NCI-H2029 treated with DMSO at 0.1 percent for 48 hours (cell line): Measurements from ENCODE around the gene DHRS7B.
"Not testable (repeated sequence)": the region's sequence is repeated elsewhere in the genome, so short reads cannot be mapped to it uniquely, and the experiment has no call there.

Experiments
- DNase-seq: peaks from one replicate; lab custom pipeline; 2025; lab: John Stamatoyannopoulos, UW

Gene DHRS7B

DNA sequence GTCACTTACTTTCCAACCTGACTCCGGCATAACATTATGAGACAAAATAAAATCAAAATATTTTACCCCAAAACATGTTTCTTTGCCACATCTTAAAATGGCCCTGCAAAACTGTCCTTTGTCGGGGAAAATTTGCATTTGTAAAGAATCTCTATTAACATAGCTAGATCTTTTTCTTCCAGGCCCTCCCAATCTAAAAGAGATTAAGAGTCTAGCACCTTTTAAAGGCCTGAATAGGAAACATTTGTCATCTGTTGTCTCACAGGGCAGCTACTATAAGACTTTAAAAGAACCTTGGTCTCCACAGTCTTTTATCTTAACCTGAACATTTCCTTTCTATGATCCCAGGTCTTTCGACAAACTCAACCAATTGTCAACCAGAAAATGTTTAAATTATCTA, 18.1 kb upstream of the DHRS7B start:
- DNase-seq, result no peak

DNA sequence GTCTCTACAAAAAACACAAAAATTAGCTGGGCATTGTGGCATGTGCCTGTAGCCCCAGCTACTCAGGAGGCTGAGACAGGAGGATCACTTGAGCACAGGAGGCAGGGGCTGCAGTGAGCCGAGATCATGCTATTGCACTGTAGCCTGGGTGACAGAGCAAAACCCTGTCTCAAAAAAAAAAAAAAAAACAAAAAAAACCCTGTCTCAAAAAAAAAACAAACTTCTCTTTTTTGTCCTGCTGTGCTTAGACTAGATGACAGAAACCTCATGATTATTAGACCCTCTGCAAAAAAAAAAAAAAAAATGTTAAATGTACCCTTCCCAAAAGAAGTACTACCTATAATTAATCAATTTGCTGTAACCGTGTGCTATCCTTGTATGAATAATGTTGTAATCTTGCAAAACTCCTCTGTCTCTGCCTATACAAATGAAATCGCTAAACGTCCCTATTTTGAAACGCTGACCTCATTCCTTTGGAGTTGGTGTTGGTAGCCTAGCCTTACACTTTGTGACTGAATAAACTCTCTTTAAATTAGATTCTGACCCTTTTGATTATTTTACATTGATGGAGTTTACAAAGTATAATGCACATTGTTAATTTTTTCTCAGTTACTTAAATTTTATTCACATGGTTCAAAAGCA, 13.6 kb upstream of the DHRS7B start:
- no peak for DNase-seq

DNA sequence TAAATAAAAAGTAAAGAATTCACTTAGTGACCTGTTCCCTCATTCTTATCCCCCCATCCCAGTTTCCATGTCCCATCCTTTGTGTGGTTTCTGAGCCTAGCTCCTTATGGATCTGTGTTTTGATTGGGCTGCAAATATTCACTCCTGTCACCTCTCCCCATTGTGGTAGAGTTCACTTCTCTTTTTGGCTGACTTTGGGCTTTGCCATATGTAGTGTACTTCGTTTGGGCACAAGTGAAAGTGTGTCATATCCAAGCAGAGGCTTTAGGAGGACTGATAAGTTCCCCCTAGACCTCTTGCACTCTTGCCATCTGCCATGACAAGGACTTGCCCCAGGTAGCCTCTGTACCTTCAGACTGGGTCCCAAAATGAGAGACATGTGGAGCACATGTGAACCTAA, 13.0 kb upstream of the DHRS7B start:
- no peak for DNase-seq

- not testable (repeated sequence) for DNase-seq
These were observed 12.0 kb upstream of the DHRS7B start for GRCh38 chr17:21114791-21115190.

- DNase-seq, result no peak
These were observed 7.4 kb upstream of the DHRS7B start for GRCh38 chr17:21119247-21119918.

DNA sequence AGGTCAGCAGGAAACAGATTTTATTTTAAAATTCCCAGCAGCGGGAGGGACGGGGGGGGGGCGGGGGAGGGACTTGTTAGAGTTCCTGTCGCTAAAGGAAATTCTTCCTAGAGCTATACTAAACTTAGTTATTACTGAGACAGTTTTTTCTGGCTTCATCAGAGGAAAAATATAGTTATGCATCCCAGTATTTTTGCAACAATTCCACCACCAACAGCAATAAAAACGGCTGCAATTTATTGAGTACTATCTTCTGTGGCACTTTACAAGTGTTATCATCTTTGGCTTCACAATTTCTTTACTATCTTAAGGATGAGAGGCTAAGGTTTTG, 6.9 kb upstream of the DHRS7B start:
- DNase-seq, result no peak

- DNase-seq, result no peak
These were observed 2.7 kb upstream of the DHRS7B start for GRCh38 chr17:21124086-21124485.

DNA sequence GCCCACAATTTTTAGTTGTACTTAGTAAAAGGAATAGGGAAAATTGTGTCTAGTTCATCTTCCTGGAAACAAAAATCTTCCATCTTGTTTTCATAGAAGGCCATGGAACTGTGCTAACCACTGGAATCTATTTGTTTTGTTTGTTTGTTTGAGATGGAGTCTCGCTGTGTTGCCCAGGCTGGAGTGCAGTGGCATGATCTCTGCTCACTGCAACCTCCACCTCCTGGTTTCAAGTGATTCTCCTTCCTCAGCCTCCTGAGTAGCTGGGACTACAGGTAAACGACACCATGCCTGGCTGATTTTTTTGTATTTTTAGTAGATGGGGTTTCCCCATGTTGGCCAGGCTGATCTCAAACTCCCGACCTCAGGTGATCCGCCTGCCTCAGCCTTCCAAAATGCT, 2.2 kb upstream of the DHRS7B start:
- not testable (repeated sequence) for DNase-seq

- DNase-seq, result no peak
These were observed 902 bp upstream of the DHRS7B start for GRCh38 chr17:21125862-21126261.

DNA sequence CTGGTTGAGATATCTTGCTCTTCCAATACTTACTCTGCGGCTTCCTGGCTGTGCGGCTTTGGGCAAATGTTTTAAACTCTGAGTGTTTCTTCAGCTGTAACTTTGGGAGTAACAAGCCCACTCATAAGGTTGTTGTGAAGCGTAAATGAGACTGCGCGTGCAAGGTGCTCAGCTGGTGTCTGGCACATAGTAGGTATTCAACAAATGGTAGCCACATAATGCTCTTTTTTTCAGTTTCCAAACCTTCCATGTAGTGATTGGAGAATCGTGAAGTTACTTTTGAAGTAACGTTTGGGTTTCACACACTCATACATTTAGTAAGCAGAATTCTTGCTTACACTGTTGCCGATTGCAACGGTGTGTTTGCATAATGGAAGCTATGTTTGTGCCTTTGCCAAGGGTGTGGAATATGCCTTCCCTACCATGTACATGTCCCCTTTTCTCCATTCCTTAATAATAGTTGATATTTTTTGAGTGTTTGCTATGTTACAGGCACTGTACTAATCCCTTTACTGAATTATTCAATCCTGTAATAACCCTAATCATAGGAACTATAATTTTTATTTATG, 829 bp downstream of the DHRS7B start:
- no peak for DNase-seq

DNA sequence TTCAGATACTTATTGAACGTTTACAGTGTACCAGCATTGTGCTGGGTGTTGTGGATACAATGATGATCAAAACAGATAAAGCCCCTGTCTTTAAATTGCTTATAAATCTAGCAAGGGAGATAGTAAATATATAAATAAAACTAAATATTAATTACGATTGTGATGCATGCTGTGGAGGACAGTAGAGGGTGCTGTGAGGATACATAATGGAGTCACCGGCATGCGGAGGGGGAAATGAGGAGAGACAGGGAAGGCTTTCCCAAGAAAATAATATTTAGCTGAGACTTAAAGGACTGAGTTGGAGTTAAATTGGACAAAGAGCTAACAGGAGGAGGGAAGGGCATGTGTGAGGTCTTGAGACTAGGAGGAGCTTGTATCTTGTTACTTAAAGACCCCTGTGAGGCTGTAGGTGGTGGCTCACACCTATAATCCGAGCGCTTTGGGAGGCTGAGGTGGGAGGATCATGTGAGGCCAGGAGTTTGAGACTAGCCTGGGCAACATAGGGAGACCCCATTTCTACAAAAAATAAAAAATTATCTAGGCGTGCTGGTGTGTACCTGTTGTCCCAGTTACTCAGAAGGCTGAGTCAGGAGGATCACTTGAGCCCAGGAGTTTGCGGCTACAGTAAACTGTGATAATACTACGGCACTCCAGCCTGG, 2.4 kb downstream of the DHRS7B start:
- DNase-seq, result no peak

DNA sequence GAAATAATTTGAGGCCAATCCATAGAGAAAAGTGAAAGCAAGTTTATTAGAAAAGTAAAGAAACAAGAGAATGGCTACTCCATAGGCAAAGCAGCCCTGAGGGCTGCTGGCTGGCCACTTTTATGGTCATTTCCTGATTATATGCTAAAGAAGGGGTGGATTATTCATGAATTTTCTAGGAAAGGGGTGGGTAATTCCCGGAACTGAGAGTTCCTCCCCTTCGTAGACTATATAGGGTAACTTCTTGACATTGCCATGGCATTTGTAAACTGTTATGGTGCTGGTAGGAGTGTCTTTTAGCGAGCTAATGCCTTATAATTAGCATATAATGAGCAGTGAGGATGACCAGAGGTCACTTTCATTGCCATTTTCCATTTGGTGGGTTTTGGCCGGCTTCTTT, 4.4 kb downstream of the DHRS7B start:
- no peak for DNase-seq

- no peak for DNase-seq
These were observed 5.7 kb downstream of the DHRS7B start for GRCh38 chr17:21132428-21132827.

DNA sequence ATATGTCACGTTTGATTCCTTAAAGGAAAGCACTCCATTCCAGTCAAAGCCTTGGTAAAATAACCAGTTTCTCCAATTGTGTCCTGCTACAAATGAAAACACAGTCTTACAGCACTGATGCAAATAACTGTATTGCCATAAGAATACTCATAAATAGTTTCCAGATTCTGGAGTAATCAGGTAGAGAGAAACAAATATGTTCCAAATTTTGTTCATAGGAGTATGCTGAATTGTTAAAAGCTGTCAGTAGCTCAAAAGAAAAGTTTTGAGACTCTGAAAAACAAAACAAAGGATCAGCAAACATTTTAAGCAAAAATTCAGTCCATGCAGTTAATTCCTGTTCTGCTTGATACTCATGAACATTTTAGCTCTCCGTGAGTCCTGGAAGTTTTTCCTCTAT, 7.8 kb downstream of the DHRS7B start:
- DNase-seq, result no peak

DNA sequence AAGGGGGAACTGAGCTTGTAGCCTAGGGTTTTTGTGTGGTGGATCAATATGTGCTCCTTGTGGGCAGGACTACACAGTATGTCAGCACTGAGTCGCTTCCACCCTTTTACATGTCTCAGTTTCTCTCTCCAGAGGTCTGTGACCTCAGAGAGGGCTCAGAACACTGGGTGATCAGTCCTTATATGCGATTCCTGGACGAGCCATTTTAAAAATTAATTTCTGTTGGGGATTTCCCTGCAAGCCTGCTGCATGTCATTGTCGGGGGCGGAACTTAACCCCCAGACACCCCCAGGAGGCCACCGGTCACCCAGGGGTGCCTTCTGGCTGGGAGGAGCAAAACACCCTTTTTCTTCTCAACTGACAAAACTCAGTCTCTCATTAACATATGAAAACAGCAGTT, 14.1 kb downstream of the DHRS7B start:
- no peak for DNase-seq

DNA sequence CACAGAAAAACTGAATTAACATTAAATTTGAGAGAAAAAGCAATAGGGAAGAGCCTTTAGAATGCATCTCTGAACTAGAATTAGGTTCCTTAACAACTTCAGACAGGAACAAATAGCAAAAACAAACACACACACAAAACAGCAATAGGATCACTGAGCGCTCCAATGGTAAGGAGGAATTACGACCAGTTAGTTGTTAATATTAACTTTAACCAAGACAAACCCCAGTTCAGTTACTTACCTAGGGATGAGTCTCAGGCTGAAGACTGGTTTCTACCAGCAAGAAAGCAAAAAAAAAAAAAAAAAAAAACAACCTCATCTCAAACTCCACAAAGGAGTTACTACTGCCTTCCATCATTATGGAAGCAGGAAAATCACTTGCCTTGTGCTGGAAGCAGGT, 14.6 kb downstream of the DHRS7B start:
- DNase-seq, result no peak

- DNase-seq, result not testable (repeated sequence)
These were observed 15.3 kb downstream of the DHRS7B start for GRCh38 chr17:21142065-21142464.

GRCh38 chr17:21143695-21144094, 16.9 kb downstream of the DHRS7B start:
- DNase-seq, result no peak

DNA sequence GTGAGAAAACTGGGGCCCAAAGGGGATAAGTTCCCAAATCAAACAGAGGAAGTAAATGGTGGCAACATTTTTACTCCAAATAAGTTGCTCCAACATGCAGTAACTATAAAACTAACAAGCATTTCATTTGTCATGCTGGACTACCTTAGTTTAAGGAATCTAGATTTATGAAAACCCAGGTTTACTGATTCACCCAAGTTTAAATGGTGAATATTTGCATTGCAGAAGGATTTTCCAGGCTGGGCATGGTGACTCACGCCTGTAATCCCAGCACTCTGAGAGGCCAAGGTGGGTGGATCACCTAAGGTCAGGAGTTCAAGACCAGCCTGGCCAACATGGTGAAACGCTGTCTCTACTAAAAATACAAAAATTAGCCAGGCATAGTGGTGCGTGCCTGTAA, 17.5 kb downstream of the DHRS7B start:
- DNase-seq, result not testable (repeated sequence)

- DNase-seq, result no peak
These were observed 19.7 kb downstream of the DHRS7B start for GRCh38 chr17:21146362-21147015.

GRCh38 chr17:21149621-21150020, 22.9 kb downstream of the DHRS7B start:
- DNase-seq, result no peak

- no peak for DNase-seq
These were observed 26.0 kb downstream of the DHRS7B start for GRCh38 chr17:21152731-21153130.
